Thymus (tissue), 11 donors: Measurements from ENCODE around the gene NTRK1. TPM values are rescaled to one million over a fixed set of nuclear protein-coding genes. Genes with fewer than 3 reads are reported as not detected.

Experiments
- DNase-seq, 9 donors: peaks; one replicate each; pipeline ENCODE4 v3.0.0-alpha.2; 2013; ENCODE audit warnings: low spot score in 9 of 9, low read depth in 6 of 9, missing footprints in 1 of 9
- H3K27ac ChIP-seq, 2 donors: one replicate each; pipeline ENCODE4 v1.5.1; 2013; ENCODE audit warnings: control low read depth in 1 of 2, low read depth in 1 of 2, low read length in 1 of 2, mild to moderate bottlenecking in 1 of 2, moderate library complexity in 1 of 2
- H3K27me3 ChIP-seq, 2 donors: one replicate each; pipeline ENCODE4 v1.5.1; 2013; ENCODE audit warnings: low read length in 1 of 2; ENCODE audit not compliant: control insufficient read depth in 2 of 2, insufficient read depth in 1 of 2
- H3K36me3 ChIP-seq, 2 donors: one replicate each; pipeline ENCODE4 v1.5.1; 2013; ENCODE audit warnings: low read length in 1 of 2, mild to moderate bottlenecking in 1 of 2, moderate library complexity in 1 of 2; ENCODE audit not compliant: control insufficient read depth in 2 of 2, insufficient read depth in 2 of 2
- H3K4me1 ChIP-seq, 2 donors: one replicate each; pipeline ENCODE4 v1.5.1; 2013; ENCODE audit warnings: low read length in 2 of 2; ENCODE audit not compliant: control insufficient read depth in 2 of 2, insufficient read depth in 2 of 2
- H3K4me3 ChIP-seq, 2 donors: one replicate each; pipeline ENCODE4 v1.5.1; 2013; ENCODE audit warnings: low read length in 2 of 2, control low read depth in 1 of 2, mild to moderate bottlenecking in 1 of 2
- H3K9me3 ChIP-seq, 2 donors: one replicate each; pipeline ENCODE4 v1.5.1; 2013; ENCODE audit warnings: low read length in 1 of 2, mild to moderate bottlenecking in 1 of 2; ENCODE audit not compliant: control insufficient read depth in 2 of 2, insufficient read depth in 1 of 2
- WGBS: extraction: QIAGEN DNeasy Blood & Tissue Kit; methylation state at CpG from one replicate; pipeline ENCODE4 v1.1.7; 2013; 5-methylcytosine and 5-hydroxymethylcytosine counted together
- polyA plus RNA-seq: library from polyadenylated mRNA; stranded (reverse); fragments of 200-250 nt; gene quantifications from one replicate; pipeline ENCODE4 v1.2.3, GENCODE V29; 2013
- total RNA-seq: library from RNA; stranded (reverse); fragments of 120-200 nt; gene quantifications from one replicate; pipeline ENCODE4 v1.2.4, GENCODE V29; 2013
- donor health status: healthy.

The NTRK1 gene
- total and polyA plus RNA-seq, 2 donors, result 1.6 to 3.1 TPM

DNA sequence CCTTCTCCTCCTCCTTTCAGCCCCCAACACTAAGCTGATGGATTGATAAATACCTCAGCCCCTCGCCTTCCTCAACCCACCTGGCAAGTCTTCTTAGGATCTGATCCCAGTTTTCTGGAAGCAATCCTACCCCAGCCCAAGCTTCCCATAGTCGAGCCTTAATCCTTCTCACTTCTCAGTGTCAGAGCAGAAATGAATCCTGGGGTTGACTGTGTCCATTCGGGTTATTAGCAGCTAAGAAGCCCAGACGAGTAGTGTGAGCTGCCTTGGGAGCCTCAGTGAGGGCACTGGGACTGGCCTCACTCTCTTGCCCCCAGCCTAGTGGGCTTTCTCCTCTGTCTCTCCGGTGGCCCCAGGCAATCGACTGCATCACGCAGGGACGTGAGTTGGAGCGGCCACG, 20.4 kb downstream of the NTRK1 start:
- Histone ChIP-seq H3K36me3 (no peaks in the 10 kb centered on the region), H3K9me3 (no peaks in the 10 kb centered on the region), H3K27ac (no peak overlapping the region), H3K4me3 (no peak overlapping the region), H3K27me3 (peaks cover 3 to 93% of the 10 kb centered on the region in 2 donors), H3K4me1 (no peaks in the 10 kb centered on the region)
- WGBS, result 82% methylated on average over 10 of the region's 10 CpGs
- DNase-seq, result no peak

DNA sequence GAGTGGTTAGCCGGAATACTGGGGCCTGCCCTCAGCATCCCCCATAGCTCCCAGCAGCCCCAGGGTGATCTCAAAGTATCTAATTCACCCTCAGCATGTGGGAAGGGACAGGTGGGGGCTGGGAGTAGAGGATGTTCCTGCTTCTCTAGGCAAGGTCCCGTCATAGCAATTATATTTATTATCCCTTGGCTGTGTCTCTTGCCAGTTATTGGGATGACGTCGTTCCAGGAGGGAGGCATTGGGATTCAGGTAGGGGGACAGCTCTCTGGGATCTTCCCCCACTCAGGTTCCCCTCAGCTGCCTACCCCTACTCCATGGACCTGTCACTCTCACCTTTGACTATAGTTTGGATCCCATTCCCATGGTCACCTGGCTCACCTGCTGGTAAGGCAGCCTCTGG, 21.0 kb downstream of the NTRK1 start:
- Histone ChIP-seq H3K9me3 (no peaks in the 10 kb centered on the region), H3K4me1 (no peaks in the 10 kb centered on the region), H3K36me3 (no peaks in the 10 kb centered on the region), H3K27ac (no peak overlapping the region), H3K4me3 (no peak overlapping the region), H3K27me3 (peaks cover 0 to 93% of the 10 kb centered on the region in 2 donors)
- 95% methylated on average over 4 of the region's 4 CpGs for WGBS
- no peak for DNase-seq

DNA sequence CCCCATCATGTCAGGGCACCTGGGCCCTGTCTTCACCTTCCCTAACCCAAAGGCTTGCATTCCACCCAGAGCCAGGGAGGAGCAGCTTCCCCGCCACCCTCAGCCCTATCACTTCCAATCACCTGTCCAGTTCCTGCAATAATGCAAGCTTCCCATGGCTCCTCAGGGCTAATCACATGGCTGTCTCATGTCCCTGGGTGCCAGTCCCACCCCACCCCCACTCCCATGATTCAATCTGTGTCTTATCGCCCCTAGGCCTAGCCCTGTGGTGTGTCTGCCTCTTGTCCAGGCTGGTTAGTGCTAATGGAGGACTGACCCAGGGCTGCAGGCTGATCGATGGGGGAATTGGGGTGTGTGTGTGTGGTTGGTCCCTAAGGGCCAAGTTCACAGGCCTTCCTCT, 21.9 kb downstream of the NTRK1 start:
- no peaks in the 10 kb centered on the region for H3K9me3 ChIP-seq
- WGBS, result 95% methylated on average over 3 of the region's 3 CpGs
- no peaks in the 10 kb centered on the region for H3K36me3 ChIP-seq
- DNase-seq, result no peak
- H3K27ac ChIP-seq, result no peak overlapping the region
- H3K4me3 ChIP-seq, result no peak overlapping the region
- H3K27me3 ChIP-seq, result peaks cover 0 to 92% of the 10 kb centered on the region in 2 donors
- H3K4me1 ChIP-seq, result no peaks in the 10 kb centered on the region

DNA sequence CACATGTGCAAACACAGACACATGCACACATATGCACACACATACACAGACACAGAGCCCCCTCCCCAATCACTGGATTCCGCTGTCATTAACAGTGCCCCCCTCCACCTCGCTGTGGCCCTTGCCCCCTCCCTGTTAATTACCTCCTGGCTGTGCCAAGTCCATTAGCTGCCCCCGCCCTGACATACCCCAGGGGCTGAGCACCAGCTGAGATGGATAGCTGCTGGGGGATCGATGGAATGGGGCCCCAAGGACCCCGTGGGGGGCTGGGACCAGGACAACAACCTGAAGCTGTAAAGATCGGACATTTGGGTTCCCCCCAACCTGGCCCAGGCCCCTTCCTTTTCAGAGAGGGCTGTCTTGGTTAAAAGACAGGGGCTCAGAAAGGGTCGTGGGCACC, 23.3 kb downstream of the NTRK1 start:
- Histone ChIP-seq H3K36me3 (no peaks in the 10 kb centered on the region), H3K27me3 (peaks cover 3 to 92% of the 10 kb centered on the region in 2 donors), H3K4me1 (no peaks in the 10 kb centered on the region), H3K9me3 (no peaks in the 10 kb centered on the region), H3K4me3 (no peak overlapping the region), H3K27ac (no peak overlapping the region)
- 83% methylated on average over 7 of the region's 7 CpGs for WGBS
- DNase-seq, result no peak

DNA sequence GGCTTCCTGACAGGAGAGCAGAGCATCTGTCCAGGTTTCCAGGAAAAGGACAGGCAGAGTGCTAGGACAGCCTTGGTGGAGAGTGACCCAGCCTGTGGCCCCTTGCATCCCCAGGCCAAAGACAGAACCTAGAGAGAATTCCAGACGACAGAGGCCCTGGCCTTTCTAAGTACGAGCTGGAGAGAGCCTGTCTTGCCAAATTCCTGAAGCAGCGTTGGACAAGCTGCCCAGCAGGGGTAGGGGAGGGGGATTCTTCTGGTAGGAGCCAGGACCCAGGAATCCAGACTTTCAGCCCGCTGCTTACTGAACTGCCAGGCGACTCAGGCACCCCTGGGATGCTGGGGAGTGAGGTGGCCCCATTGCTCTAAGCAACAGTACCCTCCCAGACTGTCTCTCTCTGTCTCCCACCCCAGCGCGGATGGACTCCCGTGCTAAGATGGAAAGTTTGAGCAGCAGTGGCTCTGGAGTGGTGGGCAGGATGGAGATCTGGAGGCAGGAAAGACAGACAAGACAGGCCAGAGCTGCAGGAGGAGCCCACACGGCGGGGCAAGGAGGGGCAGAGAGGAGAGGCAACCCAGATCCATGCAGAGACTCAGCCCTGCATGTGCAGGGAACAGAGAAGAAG, 24.0 kb downstream of the NTRK1 start:
- DNase-seq, result no peak
- Histone ChIP-seq H3K9me3 (no peaks in the 10 kb centered on the region), H3K36me3 (no peaks in the 10 kb centered on the region), H3K4me3 (no peak overlapping the region), H3K27ac (no peak overlapping the region), H3K4me1 (no peaks in the 10 kb centered on the region), H3K27me3 (peaks cover 3 to 92% of the 10 kb centered on the region in 2 donors)
- 93% methylated on average over 10 of the region's 10 CpGs for WGBS

DNA sequence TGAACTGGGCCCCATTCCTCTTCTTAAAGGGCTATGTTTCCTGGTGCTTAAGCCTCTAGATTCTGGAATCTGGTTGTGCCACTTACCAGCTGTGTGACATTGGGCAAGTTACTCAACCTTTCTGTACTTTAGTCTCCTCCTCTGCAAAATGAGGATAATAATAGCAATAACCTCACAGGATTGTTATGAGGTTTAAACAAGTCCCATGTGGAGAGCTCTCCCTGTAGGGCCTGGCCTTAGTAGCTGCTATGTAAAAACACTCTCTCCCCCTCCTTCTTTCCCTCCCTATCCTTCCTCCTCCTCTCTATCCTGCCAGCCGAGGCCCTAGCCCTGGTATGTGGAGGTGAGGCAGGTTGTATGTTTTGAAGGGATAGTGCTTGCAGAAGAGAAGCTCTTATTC, 24.6 kb downstream of the NTRK1 start:
- WGBS, result 63% methylated on average over 1 of the region's 1 CpG

DNA sequence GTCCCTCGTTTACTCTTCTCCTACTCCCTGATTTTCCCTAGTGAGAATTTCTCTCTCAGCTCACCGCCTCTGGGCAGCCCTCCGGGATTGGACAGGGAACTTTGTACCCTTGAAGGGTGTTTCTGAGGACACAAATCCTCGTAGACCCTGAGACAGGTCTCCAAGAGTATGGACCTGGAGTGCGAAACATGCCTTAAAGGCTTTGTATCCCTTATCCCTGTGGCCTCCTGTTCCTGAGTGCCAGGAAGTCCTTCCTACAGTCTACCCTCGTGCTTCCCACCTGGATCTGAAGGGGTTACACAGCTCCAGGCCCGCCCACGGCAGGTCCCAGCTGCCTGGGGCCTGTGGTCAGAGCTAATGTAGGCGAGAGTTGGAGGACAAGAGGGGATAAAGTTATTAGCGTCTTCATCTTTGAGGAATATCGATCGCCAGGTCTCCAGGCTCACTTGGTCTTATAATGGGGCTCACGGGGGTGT, 25.3 kb downstream of the NTRK1 start:
- peaks cover 7 to 91% of the 10 kb centered on the region in 2 donors for H3K27me3 ChIP-seq
- DNase-seq, result no peak

More for the DNA sequence above, 24.6 kb downstream of the NTRK1 start:
- Histone ChIP-seq H3K9me3 (no peaks in the 10 kb centered on the region), H3K4me3 (no peak overlapping the region), H3K36me3 (no peaks in the 10 kb centered on the region), H3K27me3 (peaks cover 3 to 92% of the 10 kb centered on the region in 2 donors), H3K4me1 (no peaks in the 10 kb centered on the region), H3K27ac (no peak overlapping the region)
- DNase-seq, result no peak

DNA sequence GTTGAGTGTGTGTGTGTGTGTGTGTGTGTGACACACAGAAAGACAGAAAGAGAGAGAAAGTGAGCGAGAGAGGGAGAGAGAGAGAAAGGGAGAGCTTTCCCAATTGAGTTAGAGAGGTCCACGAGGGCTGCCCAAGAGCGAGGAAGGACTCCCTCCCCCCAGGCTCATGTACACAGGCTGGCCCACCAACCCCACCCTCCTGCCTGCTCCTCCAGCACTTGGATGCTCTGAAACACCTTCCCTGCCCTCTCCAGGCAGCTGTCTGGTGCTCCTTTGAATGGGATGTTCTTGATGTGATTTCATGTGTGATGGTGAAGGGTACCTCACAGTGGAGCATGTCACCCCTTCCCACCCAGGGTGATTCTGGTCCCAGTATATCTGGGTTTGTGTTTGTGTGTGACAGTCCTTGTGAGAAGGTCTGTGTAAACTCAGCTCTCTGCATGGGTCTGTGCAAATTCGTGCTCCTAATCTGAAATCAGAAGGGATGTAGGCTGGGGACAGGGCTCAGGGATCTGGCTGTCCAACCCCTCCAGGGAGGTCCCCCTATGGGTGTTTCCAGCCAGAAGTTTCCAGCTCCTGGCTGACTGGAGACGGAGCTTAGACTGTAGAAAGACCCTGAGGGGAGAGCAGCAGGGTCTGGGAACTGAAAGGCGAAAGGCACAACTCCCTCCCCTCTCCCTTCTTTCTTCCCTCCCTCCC, 26.1 kb downstream of the NTRK1 start:
- Histone ChIP-seq H3K36me3 (no peaks in the 10 kb centered on the region), H3K27ac (no peak overlapping the region), H3K9me3 (peaks cover 0 to under 1% of the 10 kb centered on the region in 2 donors), H3K27me3 (peaks cover 12 to 91% of the 10 kb centered on the region in 2 donors), H3K4me1 (no peaks in the 10 kb centered on the region), H3K4me3 (no peak overlapping the region)
- no peak for DNase-seq
- 62% methylated on average over 6 of the region's 6 CpGs for WGBS

More for the DNA sequence above, 25.3 kb downstream of the NTRK1 start:
- Histone ChIP-seq H3K4me3 (no peak overlapping the region), H3K4me1 (no peaks in the 10 kb centered on the region), H3K36me3 (no peaks in the 10 kb centered on the region), H3K9me3 (no peaks in the 10 kb centered on the region), H3K27ac (no peak overlapping the region)
- 84% methylated on average over 13 of the region's 13 CpGs for WGBS

DNA sequence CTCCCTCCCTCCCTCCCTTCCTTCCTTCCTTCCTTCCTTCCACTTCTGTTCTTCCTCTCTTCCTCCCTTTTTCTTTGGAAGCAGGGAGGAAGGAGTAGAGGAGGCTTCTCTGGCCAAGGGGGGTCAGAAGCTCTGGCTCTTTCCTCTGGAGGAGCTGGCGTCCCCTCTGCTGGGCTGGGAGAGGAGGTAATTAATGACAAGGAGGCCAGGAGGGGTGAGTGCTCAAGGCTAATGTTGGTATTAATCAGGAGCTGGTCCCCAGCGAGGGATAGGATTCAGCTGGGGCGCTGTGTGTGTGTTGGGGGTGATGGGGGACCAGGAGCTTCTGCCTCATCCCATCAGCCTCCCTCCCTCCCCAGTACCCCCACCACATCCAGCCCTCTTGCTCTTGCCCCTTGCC, 26.7 kb downstream of the NTRK1 start:
- Histone ChIP-seq H3K36me3 (no peaks in the 10 kb centered on the region), H3K27me3 (peaks cover 12 to 92% of the 10 kb centered on the region in 2 donors), H3K27ac (no peak overlapping the region), H3K9me3 (peaks cover 0 to 5% of the 10 kb centered on the region in 2 donors), H3K4me3 (no peak overlapping the region), H3K4me1 (peaks cover 0 to 3% of the 10 kb centered on the region in 2 donors)
- WGBS, result 59% methylated on average over 3 of the region's 3 CpGs
- DNase-seq, result no peak
